Esophagus muscularis mucosa (tissue), 4 donors: ENCODE results near the gene CDCA7. TPM values are rescaled to one million over a fixed set of nuclear protein-coding genes. Genes with fewer than 3 reads are reported as not detected.

Experiments
- DNase-seq: peaks from one replicate; pipeline ENCODE4 v3.0.0-alpha.2; 2017; ENCODE audit errors: extremely low spot score
- H3K27ac ChIP-seq, 4 donors: fragments of 200-600 bp; sonication (generic); replicated peaks in 1 of 4; 1 replicate in 3 of 4; 2 replicates in 1 of 4; pipeline ENCODE4 v1.5.1; 2016 to 2019; ENCODE audit warnings: mild to moderate bottlenecking in 1 of 4
- H3K27me3 ChIP-seq, 4 donors: fragments of 200-600 bp; sonication (generic); one replicate each; pipeline versions ENCODE4 v1.5.1 to v1.6.0; 2016 to 2019
- H3K36me3 ChIP-seq, 4 donors: fragments of 200-600 bp; sonication (generic); one replicate each; pipeline ENCODE4 v1.5.1; 2016 to 2019
- H3K4me1 ChIP-seq, 4 donors: fragments of 200-600 bp; sonication (generic); one replicate each; pipeline ENCODE4 v1.5.1; 2016 to 2019
- H3K4me3 ChIP-seq, 4 donors: fragments of 200-600 bp; sonication (generic); 1 replicate in 2 of 4; 2 replicates in 2 of 4; pipeline ENCODE4 v1.5.1; 2016 to 2019; ENCODE audit warnings: mild to moderate bottlenecking in 4 of 4, moderate library complexity in 1 of 4
- H3K9me3 ChIP-seq, 4 donors: fragments of 200-600 bp; sonication (generic); 1 replicate in 3 of 4; 2 replicates in 1 of 4; pipeline ENCODE4 v1.5.1; 2016 to 2019
- CTCF ChIP-seq, 3 experiments: fragments of 200-600 bp in 2 of 3; fragments of 450-650 bp in 1 of 3; sonication (generic) in 2 of 3; IDR thresholded peaks; one replicate each; pipeline ENCODE4 v1.5.1; 2017 to 2019; ENCODE audit warnings: antibody characterized with exemption in 3 of 3, mild to moderate bottlenecking in 2 of 3, moderate library complexity in 1 of 3
- EP300 ChIP-seq: sonication (generic); formaldehyde crosslinking; IDR thresholded peaks from one replicate; pipeline ENCODE4 v1.6.1; 2017; ENCODE audit warnings: antibody characterized with exemption
- POLR2A ChIP-seq: fragments of 450-650 bp; IDR thresholded peaks from one replicate; pipeline ENCODE4 v1.6.1; 2017; ENCODE audit warnings: antibody characterized with exemption, moderate library complexity, mild to moderate bottlenecking, low read depth
- POLR2AphosphoS5 ChIP-seq, 2 donors: sonication (generic); formaldehyde crosslinking; IDR thresholded peaks; one replicate each; pipeline ENCODE4 v1.6.1; 2017; ENCODE audit warnings: antibody characterized with exemption in 2 of 2
- WGBS: methylation state at CpG from one replicate; pipeline ENCODE4 v1.1.5; 2018; 5-methylcytosine and 5-hydroxymethylcytosine counted together
- intact Hi-C: fragments of 100-400 bp; cut with DNase I; formaldehyde crosslinking; loops from one replicate; pipeline ENCODE4 v1.15.1; 2023
- total RNA-seq, 4 donors: library from RNA; depleted of rRNA; stranded (reverse); fragments of >200 nt; gene quantifications; one replicate each; pipeline versions ENCODE4 v1.1.0 to v1.2.1, GENCODE V29; 2016

Gene CDCA7
- total RNA-seq, 4 donors from 2014 or later: 0.42 to 3.1 (median 1.2) TPM

GRCh38 chr2:173386021-173386737 lies 31.5 kb downstream of the CDCA7 start:
- intact Hi-C loops: no loop called here
- no peaks in the 10 kb centered on the region for H3K36me3 ChIP-seq
- 88% methylated on average over 18 of the region's 18 CpGs for WGBS
- no peak for DNase-seq
- no peaks in the 10 kb centered on the region for H3K4me1 ChIP-seq
- H3K4me3 ChIP-seq: no peak overlapping the region
- H3K27ac ChIP-seq: no peak overlapping the region
- TF ChIP-seq EP300: no peak
- no peak for TF ChIP-seq POLR2A
- no peak for TF ChIP-seq POLR2AphosphoS5 (IDR thresholded peaks at IDR 0.05)
- no peak for TF ChIP-seq CTCF (IDR thresholded peaks at IDR 0.05)
- no peaks in the 10 kb centered on the region for H3K27me3 ChIP-seq
- peaks cover 0 to 5% (median 0%) of the 10 kb centered on the region in 4 donors for H3K9me3 ChIP-seq

DNA sequence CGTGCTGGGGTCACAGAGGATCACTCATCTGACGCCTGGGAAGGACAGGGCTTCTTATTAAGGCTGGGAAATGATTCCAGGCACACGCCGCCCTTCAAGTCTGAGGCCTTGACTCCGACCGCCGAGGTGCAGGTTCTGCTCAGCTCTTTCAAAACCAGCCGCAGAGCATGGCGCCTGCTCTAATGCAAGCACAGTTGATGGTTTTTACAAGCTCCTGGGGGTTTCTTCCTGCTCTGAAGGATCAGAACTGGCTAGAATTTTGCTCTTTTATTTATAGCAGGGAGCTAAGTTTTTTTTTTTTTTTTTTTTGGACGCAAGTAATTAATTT lies 32.0 kb downstream of the CDCA7 start:
- Histone ChIP-seq H3K9me3 (peaks cover 0 to 5% (median 0%) of the 10 kb centered on the region in 4 donors), H3K27ac (no peak overlapping the region), H3K27me3 (no peaks in the 10 kb centered on the region), H3K4me3 (no peak overlapping the region), H3K4me1 (no peaks in the 10 kb centered on the region), H3K36me3 (no peaks in the 10 kb centered on the region)
- 72% methylated on average over 8 of the region's 10 CpGs for WGBS
- DNase-seq: no peak
- intact Hi-C loops: no loop called here
- TF ChIP-seq POLR2A (no peak), EP300 (no peak), POLR2AphosphoS5 (IDR thresholded peaks at IDR 0.05) (no peak)

GRCh38 chr2:173387079-173387478 lies 32.4 kb downstream of the CDCA7 start:
- no peak overlapping the region for H3K4me3 ChIP-seq
- WGBS: 93% methylated on average over 5 of the region's 5 CpGs
- intact Hi-C loops: no loop called here
- H3K27ac ChIP-seq: no peak overlapping the region
- peaks cover 0 to 5% (median 0%) of the 10 kb centered on the region in 4 donors for H3K9me3 ChIP-seq
- no peaks in the 10 kb centered on the region for H3K4me1 ChIP-seq
- H3K27me3 ChIP-seq: no peaks in the 10 kb centered on the region
- DNase-seq: no peak
- no peak for TF ChIP-seq EP300
- TF ChIP-seq POLR2A: no peak
- TF ChIP-seq POLR2AphosphoS5 (IDR thresholded peaks at IDR 0.05): no peak
- no peak for TF ChIP-seq CTCF (IDR thresholded peaks at IDR 0.05)
- no peaks in the 10 kb centered on the region for H3K36me3 ChIP-seq

- intact Hi-C loops: no loop called here
- H3K4me3 ChIP-seq: no peak overlapping the region
- no peaks in the 10 kb centered on the region for H3K4me1 ChIP-seq
- peaks cover 0 to 5% (median 0%) of the 10 kb centered on the region in 4 donors for H3K9me3 ChIP-seq
- DNase-seq: no peak
- no peaks in the 10 kb centered on the region for H3K27me3 ChIP-seq
- WGBS: 80% methylated on average over 3 of the region's 3 CpGs
- no peaks in the 10 kb centered on the region for H3K36me3 ChIP-seq
- no peak for TF ChIP-seq CTCF (IDR thresholded peaks at IDR 0.05)
- no peak for TF ChIP-seq POLR2AphosphoS5 (IDR thresholded peaks at IDR 0.05)
- no peak for TF ChIP-seq EP300
- no peak for TF ChIP-seq POLR2A
- no peak overlapping the region for H3K27ac ChIP-seq
These were observed 33.0 kb downstream of the CDCA7 start for GRCh38 chr2:173387660-173388059.

GRCh38 chr2:173388795-173389194 lies 34.1 kb downstream of the CDCA7 start:
- Histone ChIP-seq H3K36me3 (no peaks in the 10 kb centered on the region), H3K9me3 (peaks cover 0 to 5% (median 0%) of the 10 kb centered on the region in 4 donors), H3K4me1 (no peaks in the 10 kb centered on the region), H3K4me3 (no peak overlapping the region), H3K27ac (no peak overlapping the region), H3K27me3 (peaks cover 0 to 2% (median 0%) of the 10 kb centered on the region in 4 donors)
- TF ChIP-seq POLR2AphosphoS5 (IDR thresholded peaks at IDR 0.05) (no peak), CTCF (IDR thresholded peaks at IDR 0.05) (no peak), EP300 (no peak), POLR2A (no peak)
- WGBS: 90% methylated on average over 2 of the region's 2 CpGs
- DNase-seq: no peak
- intact Hi-C loops: no loop called here
